IMR-90 (cell line): ENCODE measurements around the gene SOCS6. TPM values are rescaled to one million over a fixed set of nuclear protein-coding genes. Genes with fewer than 3 reads are reported as not detected.

Experiments used
- ATAC-seq: fragments of 200-7000 bp; cut with Tn5 transposase; 2 replicates; pipeline ENCODE4 v1.9.1; 2020; ENCODE audit warnings: low read depth, mild to moderate bottlenecking, moderate library complexity
- BruUV-seq: library from RNA; stranded (reverse); fragments of 400-500 nt; replicated peaks from 2 replicates; lab custom pipeline; 2021; lab: Mats Ljungman, UMichigan
- CTCF ChIA-PET: fragments of 300-600 bp; formaldehyde crosslinking; extraction: SDS; loops from one replicate; lab custom pipeline; 2021; ENCODE audit warnings: antibody characterized with exemption; lab: Yijun Ruan, JAX
- POLR2A ChIA-PET: fragments of 300-600 bp; sonication (Branson Sonifier 250); formaldehyde crosslinking; loops from one replicate; lab custom pipeline; 2022; ENCODE audit warnings: antibody characterized with exemption; ENCODE audit not compliant: unreplicated experiment; lab: Charles Lee
- DNase-seq: peaks from one replicate; pipeline ENCODE4 v3.0.0; 2013
- H2AFZ ChIP-seq: replicated peaks from 2 replicates; pipeline ENCODE3; 2013; ENCODE audit warnings: low read length, mild to moderate bottlenecking; ENCODE audit not compliant: poor library complexity
- H2AK5ac ChIP-seq: 2 replicates; pipeline ENCODE4 v1.6.1; 2013; ENCODE audit warnings: low read depth, low read length, inconsistent platforms
- H2AK9ac ChIP-seq: replicated peaks from 2 replicates; pipeline ENCODE3; 2013; ENCODE audit warnings: mild to moderate bottlenecking, low read depth, low read length, moderate library complexity; ENCODE audit not compliant: poor library complexity
- H2BK120ac ChIP-seq: 2 replicates; pipeline ENCODE4 v1.6.1; 2013; ENCODE audit warnings: low read depth, low read length, inconsistent platforms
- H2BK15ac ChIP-seq: 3 replicates; pipeline ENCODE4 v1.6.1; 2013; ENCODE audit warnings: low read depth, low read length, inconsistent platforms
- H2BK20ac ChIP-seq: 2 replicates; pipeline ENCODE4 v1.6.1; 2013; ENCODE audit warnings: low read depth, mild to moderate bottlenecking, inconsistent platforms, low read length, moderate library complexity
- H2BK5ac ChIP-seq: 2 replicates; pipeline ENCODE4 v1.6.1; 2013; ENCODE audit warnings: mild to moderate bottlenecking, low read depth, low read length, inconsistent platforms; ENCODE audit not compliant: poor library complexity, severe bottlenecking
- H3K14ac ChIP-seq: replicated peaks from 2 replicates; pipeline ENCODE4 v1.6.1; 2013; ENCODE audit warnings: low read depth, low read length, inconsistent platforms
- H3K18ac ChIP-seq: 2 replicates; pipeline ENCODE4 v1.6.1; 2013; ENCODE audit warnings: low read depth, low read length, control low read depth
- H3K23ac ChIP-seq: 2 replicates; pipeline ENCODE4 v1.6.1; 2013; ENCODE audit warnings: low read depth, low read length, inconsistent platforms
- H3K27ac ChIP-seq: 2 replicates; pipeline ENCODE4 v1.5.1; 2013; ENCODE audit warnings: mild to moderate bottlenecking, control low read depth, low read length; ENCODE audit not compliant: insufficient read depth
- H3K27me3 ChIP-seq: 2 replicates; pipeline ENCODE4 v1.6.1; 2013; ENCODE audit warnings: low read length; ENCODE audit not compliant: control insufficient read depth, insufficient read depth
- H3K36me3 ChIP-seq: 2 replicates; pipeline ENCODE4 v1.6.1; 2013; ENCODE audit warnings: low read length, mixed read lengths; ENCODE audit not compliant: control insufficient read depth, insufficient read depth
- H3K4ac ChIP-seq: 2 replicates; pipeline ENCODE4 v1.6.1; 2013; ENCODE audit warnings: low read depth, low read length, inconsistent platforms
- H3K4me1 ChIP-seq: 2 replicates; pipeline ENCODE4 v1.6.1; 2013; ENCODE audit warnings: low read length, mixed read lengths; ENCODE audit not compliant: control insufficient read depth, insufficient read depth
- H3K4me2 ChIP-seq: 2 replicates; pipeline ENCODE4 v1.6.1; 2013; ENCODE audit warnings: low read depth, mild to moderate bottlenecking, control low read depth, low read length, moderate library complexity
- H3K4me3 ChIP-seq: 2 replicates; pipeline ENCODE4 v1.5.1; 2013; ENCODE audit warnings: low read depth, mild to moderate bottlenecking, control low read depth, low read length, moderate library complexity; ENCODE audit not compliant: insufficient read depth
- H3K56ac ChIP-seq: 2 replicates; pipeline ENCODE4 v1.6.1; 2013; ENCODE audit warnings: low read length, inconsistent platforms; ENCODE audit not compliant: insufficient read depth; ENCODE audit errors: extremely low read depth
- H3K79me1 ChIP-seq, 2 experiments: 2 replicates each; pipeline ENCODE4 v1.6.1; 2013; ENCODE audit warnings: low read length in 2 of 2, inconsistent platforms in 1 of 2, low read depth in 1 of 2
- H3K9ac ChIP-seq: 2 replicates; pipeline ENCODE4 v1.6.1; 2013; ENCODE audit warnings: low read depth, low read length, control low read depth
- H3K9me1 ChIP-seq: 2 replicates; pipeline ENCODE4 v1.6.1; 2013; ENCODE audit warnings: low read length, inconsistent platforms; ENCODE audit not compliant: insufficient read depth
- H3K9me3 ChIP-seq: 2 replicates; pipeline ENCODE4 v1.6.1; 2013; ENCODE audit warnings: low read length; ENCODE audit not compliant: control insufficient read depth, insufficient read depth
- H4K20me1 ChIP-seq: 2 replicates; pipeline ENCODE4 v1.6.1; 2013; ENCODE audit warnings: low read length, inconsistent platforms; ENCODE audit not compliant: insufficient read depth
- H4K5ac ChIP-seq: 2 replicates; pipeline ENCODE4 v1.6.1; 2013; ENCODE audit warnings: mild to moderate bottlenecking, low read depth, low read length, control low read depth
- H4K8ac ChIP-seq, 2 experiments: 2 replicates each; pipeline ENCODE4 v1.6.1; 2013; ENCODE audit warnings: low read depth in 2 of 2, low read length in 2 of 2, control low read depth in 1 of 2, inconsistent platforms in 1 of 2
- H4K91ac ChIP-seq: 2 replicates; pipeline ENCODE4 v1.6.1; 2013; ENCODE audit warnings: low read depth, low read length, inconsistent platforms; ENCODE audit not compliant: insufficient read depth
- BHLHE40 ChIP-seq: fragments of 150-350 bp; IDR thresholded peaks from 2 replicates; pipeline ENCODE4 v1.6.1; 2016; ENCODE audit warnings: mild to moderate bottlenecking, low read depth, low read length
- CHD1 ChIP-seq: IDR thresholded peaks from 2 replicates; pipeline ENCODE4 v1.6.1; 2012; ENCODE audit warnings: low read depth, low read length, improper control_type of control experiment
- ELK1 ChIP-seq: fragments of 150-350 bp; IDR thresholded peaks from 2 replicates; pipeline ENCODE4 v1.6.1; 2016; ENCODE audit warnings: low read depth, mild to moderate bottlenecking, low read length, moderate library complexity, borderline replicate concordance
- MAFK ChIP-seq: IDR thresholded peaks from 2 replicates; pipeline ENCODE4 v1.6.1; 2012; ENCODE audit warnings: low read depth, low read length, improper control_type of control experiment
- MAZ ChIP-seq: IDR thresholded peaks from 2 replicates; pipeline ENCODE4 v1.6.1; 2012; ENCODE audit warnings: low read depth, mild to moderate bottlenecking, low read length, improper control_type of control experiment, moderate library complexity, borderline replicate concordance
- MXI1 ChIP-seq: IDR thresholded peaks from 2 replicates; pipeline ENCODE4 v1.6.1; 2012; ENCODE audit warnings: low read depth, mild to moderate bottlenecking, low read length, moderate library complexity, borderline replicate concordance
- NFE2L2 ChIP-seq: fragments of 150-350 bp; IDR thresholded peaks from 2 replicates; pipeline ENCODE4 v1.6.1; 2016; ENCODE audit warnings: low read depth, mild to moderate bottlenecking, low read length
- POLR2A ChIP-seq: IDR thresholded peaks from 2 replicates; pipeline ENCODE4 v1.6.1; 2012; ENCODE audit warnings: mild to moderate bottlenecking, low read depth, low read length
- RAD21 ChIP-seq: IDR thresholded peaks from 2 replicates; pipeline ENCODE4 v1.6.1; 2012; ENCODE audit warnings: low read length, improper control_type of control experiment
- RCOR1 ChIP-seq: IDR thresholded peaks from 2 replicates; pipeline ENCODE4 v1.6.1; 2012; ENCODE audit warnings: mild to moderate bottlenecking, low read length, improper control_type of control experiment; ENCODE audit not compliant: insufficient replicate concordance
- RFX5 ChIP-seq: IDR thresholded peaks from 2 replicates; pipeline ENCODE4 v1.8.0; 2012; ENCODE audit warnings: low read depth, mild to moderate bottlenecking, low read length, moderate library complexity
- SMC3 ChIP-seq: fragments of 150-350 bp; IDR thresholded peaks from 2 replicates; pipeline ENCODE4 v1.6.1; 2016; ENCODE audit warnings: low read depth, mild to moderate bottlenecking, antibody characterized with exemption, low read length, moderate library complexity
- USF2 ChIP-seq: fragments of 150-350 bp; IDR thresholded peaks from 2 replicates; pipeline ENCODE4 v1.6.1; 2017; ENCODE audit warnings: mild to moderate bottlenecking, antibody characterized with exemption, low read length, low read depth
- WGBS, 2 experiments: methylation state at CpG; one replicate each; pipeline versions ENCODE4 v1.1.5 to v1.1.7; 2013; ENCODE audit warnings: missing lambda C conversion rate in 2 of 2; ENCODE audit not compliant: insufficient read length in 1 of 2; ENCODE audit errors: extremely low coverage in 2 of 2; 5-methylcytosine and 5-hydroxymethylcytosine counted together
- dilution Hi-C: fragments of 300-500 bp; cut with HindIII; formaldehyde crosslinking; loops from one replicate; pipeline ENCODE4 v1.14.3; 2018; ENCODE audit warnings: low sequenced_read_pairs; ENCODE audit not compliant: unreplicated experiment
- in situ Hi-C: fragments of 300-500 bp; cut with MboI; formaldehyde crosslinking; loops from 3 replicates; pipeline ENCODE4 v1.14.3; 2019; ENCODE audit warnings: low sequenced_read_pairs, inconsistent platforms, mixed read lengths
- intact Hi-C: fragments of 100-400 bp; cut with micrococcal nuclease; formaldehyde crosslinking; loops from 2 replicates; pipeline ENCODE4 v1.10.0; 2022
- polyA plus RNA-seq, 3 experiments: library from polyadenylated mRNA; depleted of rRNA; stranded (reverse); fragments of >200 nt; gene quantifications; 2 replicates each; pipeline ENCODE4 v1.2.3, GENCODE V29; 2012; ENCODE audit warnings: low replicate concordance in 1 of 3
- total RNA-seq: library from RNA; depleted of rRNA; stranded (reverse); fragments of >200 nt; gene quantifications from 2 replicates; pipeline ENCODE4 v1.2.3, GENCODE V29; 2012

SOCS6 gene
- total and polyA plus RNA-seq, 2 of the 4 experiments (the other 2 are of a cell fraction) = 21.3 to 57.4 TPM

- TF ChIP-seq ELK1 = no peak
- no peak for TF ChIP-seq NFE2L2
- TF ChIP-seq BHLHE40 = no peak
- TF ChIP-seq SMC3 = no peak
These were observed 2.4 kb downstream of the SOCS6 start (continued) for GRCh38 chr18:70291295-70291574.

GRCh38 chr18:70292628-70293027, 3.8 kb downstream of the SOCS6 start:
- ChIA-PET POLR2A (no interaction called here), CTCF (interaction anchor here (0.6 kb wide), 1 partner anchor 17 kb away, joined by 3 read pairs; no protein-coding TSS in a partner anchor)
- intact Hi-C loops (no loop called here), dilution Hi-C loops (no loop called here), in situ Hi-C loops (loop anchor here (5.0 kb wide), 1 partner anchor 85 kb away; the partner anchor contains the start of gene RTTN)
- Histone ChIP-seq H3K27me3 (no peaks in the 10 kb centered on the region), H3K4ac (peak overlapping the region; percentile 38; the same call in 1 of the 2 replicates), H3K4me2 (no peak overlapping the region), H3K9ac (no peak overlapping the region), H4K91ac (no peak overlapping the region), H2BK120ac (no peak overlapping the region), H3K56ac (no peak overlapping the region), H4K5ac (no peak overlapping the region), H2AFZ (no peak overlapping the region), H4K8ac (peak overlapping the region in 1 of 2 experiments; percentile 31; a peak in 1 of 4 replicates), H2BK20ac (0 out of 2 replicates have a peak overlapping the region, but pooled peaks have one; percentile 20), H2AK9ac (no peak overlapping the region), H2BK5ac (no peak overlapping the region), H3K14ac (peak overlapping the region; percentile 30; the same call in 1 of the 2 replicates), H3K79me1 (peaks cover 0 to 40% of the 10 kb centered on the region in 2 experiments; a peak in 2 of 4 replicates), H3K4me1 (peaks cover 20% of the 10 kb centered on the region), H3K18ac (no peak overlapping the region; the same call in 1 of the 2 replicates), H2AK5ac (peak overlapping the region; percentile 28; the same call in 1 of the 2 replicates), H4K20me1 (peaks cover 71% of the 10 kb centered on the region), H3K4me3 (no peak overlapping the region), H3K36me3 (no peaks in the 10 kb centered on the region), H3K23ac (peak overlapping the region; percentile 85), H3K27ac (no peak overlapping the region), H2BK15ac (no peak overlapping the region), H3K9me1 (peaks cover 25% of the 10 kb centered on the region), H3K9me3 (no peaks in the 10 kb centered on the region)
- BruUV-seq = no TSS peak
- 86% methylated on average over 5 of the region's 5 CpGs; no CpG with 5 or more reads in 1 of the 2 experiments for WGBS, 2 experiments
- DNase-seq = no peak
- no peak for ATAC-seq
- TF ChIP-seq RAD21 = no peak
- no peak for TF ChIP-seq MXI1
- no peak for TF ChIP-seq POLR2A
- TF ChIP-seq ELK1 = no peak
- no peak for TF ChIP-seq RCOR1
- no peak for TF ChIP-seq SMC3
- no peak for TF ChIP-seq MAZ
- TF ChIP-seq MAFK = no peak
- TF ChIP-seq NFE2L2 = no peak
- no peak for TF ChIP-seq RFX5
- TF ChIP-seq CHD1 = no peak
- no peak for TF ChIP-seq USF2
- no peak for TF ChIP-seq BHLHE40
